GDM1 (cell line): Measurements from ENCODE around the gene COG5.

ENCODE experiments used
- DNase-seq: peaks from one replicate; lab custom pipeline; 2025; lab: John Stamatoyannopoulos, UW

Gene COG5

DNA sequence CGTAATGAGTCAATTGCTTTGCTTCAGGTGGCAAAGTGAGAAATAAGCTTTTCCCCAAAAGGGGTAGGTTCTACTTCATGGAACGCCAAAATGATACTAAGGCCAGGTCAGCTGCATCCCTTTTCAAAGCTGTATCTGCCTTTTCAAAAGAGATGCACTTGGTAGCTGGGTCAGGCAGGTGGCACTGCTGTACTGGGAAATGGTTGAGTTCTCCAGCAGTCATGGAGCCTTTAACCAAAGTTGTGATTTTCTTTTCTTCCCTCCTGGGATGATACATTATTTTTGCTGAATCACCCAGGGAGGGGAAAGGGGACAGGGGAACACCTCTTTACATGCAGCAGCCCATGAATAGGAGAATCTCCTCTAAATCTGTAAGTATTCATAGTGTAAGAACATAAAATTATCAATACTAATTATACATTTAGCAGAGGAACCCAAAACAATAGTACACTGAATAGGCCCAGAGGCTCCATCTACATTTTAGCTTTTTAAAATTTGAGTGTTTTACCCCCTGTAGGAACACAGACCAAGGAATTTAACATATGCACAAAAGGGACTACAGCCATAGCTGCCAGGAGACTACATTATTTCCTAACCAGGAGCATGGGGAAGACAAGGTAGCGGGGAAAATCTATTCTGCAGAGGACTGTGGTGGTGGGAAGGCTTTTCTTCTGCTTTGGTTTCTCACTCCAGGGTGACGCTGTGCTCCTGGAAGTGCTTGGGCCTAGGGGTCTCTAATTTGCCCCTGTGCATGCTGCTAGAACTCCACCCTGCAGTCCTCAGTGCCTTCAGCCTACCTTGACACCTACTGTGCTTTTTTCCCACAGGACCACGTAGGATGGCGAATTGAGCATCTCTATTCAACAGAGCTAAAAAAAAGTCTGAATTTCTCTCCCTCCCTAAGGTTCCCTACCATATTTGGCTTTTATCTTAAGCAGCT, 100.3 kb downstream of the COG5 start:
- DNase-seq: peak; percentile 34

DNA sequence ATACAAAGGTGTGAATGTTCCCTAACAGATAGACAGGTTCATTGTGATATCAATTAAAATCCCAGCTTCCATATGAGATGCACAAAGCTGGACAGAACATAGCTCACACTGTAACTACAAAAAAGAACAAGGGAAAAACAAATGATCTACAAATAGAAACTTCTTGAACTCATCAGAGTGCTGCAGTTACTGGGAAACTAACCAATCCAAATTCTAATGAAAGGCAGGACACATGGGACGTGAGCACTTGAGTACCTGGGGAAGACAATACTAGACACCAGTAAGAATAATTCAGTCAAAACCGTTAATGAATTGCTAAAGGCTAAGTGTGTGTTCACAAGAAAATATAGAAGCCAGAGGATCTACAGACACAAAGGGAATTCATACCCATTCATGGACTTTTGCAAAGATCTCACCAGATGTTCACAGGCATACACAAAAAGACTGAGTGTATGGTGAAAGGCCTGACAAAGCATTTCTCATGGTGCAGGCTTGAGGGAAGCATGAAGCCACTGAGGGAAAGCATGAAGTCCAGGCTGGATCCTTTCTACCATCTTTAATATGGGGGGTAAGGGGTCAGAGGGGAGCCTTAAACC, 101.7 kb downstream of the COG5 start:
- DNase-seq: no peak

DNA sequence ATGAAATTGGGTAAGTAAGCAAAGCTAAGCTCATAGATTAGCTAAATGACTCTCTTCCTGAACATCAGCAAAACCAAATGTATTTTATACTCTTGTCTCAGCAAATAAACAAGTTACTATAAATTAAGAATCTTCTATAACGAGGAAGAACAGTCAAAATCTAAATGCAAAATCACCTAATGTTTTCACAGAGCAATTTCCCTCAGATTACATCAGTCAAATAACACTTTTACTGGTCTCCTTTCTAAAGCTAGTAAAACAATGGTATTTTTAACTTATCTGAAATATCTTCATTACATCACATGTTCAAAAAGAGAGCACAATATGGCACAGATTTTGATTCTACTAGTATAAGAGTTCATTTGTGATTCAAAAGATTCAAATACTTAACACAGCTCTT, 110.3 kb downstream of the COG5 start:
- no peak for DNase-seq

DNA sequence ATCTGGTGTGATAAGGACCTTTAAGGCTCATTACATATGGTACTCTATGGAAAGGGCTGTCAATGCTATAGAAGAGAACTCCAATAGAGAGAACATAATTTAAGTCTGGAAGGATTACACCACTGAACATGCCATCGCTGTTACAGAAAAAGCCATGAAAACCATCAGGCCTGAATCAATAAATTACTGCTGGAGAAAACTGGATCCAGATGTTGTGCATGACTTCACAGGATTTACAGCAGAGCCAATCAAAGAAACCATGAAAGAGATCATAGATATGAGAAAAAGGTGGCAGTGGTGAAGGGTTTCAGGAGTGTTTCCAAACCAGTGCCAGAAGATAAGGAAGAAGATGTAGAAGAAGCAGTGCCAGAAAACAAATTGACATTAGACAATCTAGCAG, 112.8 kb downstream of the COG5 start:
- DNase-seq: no peak

DNA sequence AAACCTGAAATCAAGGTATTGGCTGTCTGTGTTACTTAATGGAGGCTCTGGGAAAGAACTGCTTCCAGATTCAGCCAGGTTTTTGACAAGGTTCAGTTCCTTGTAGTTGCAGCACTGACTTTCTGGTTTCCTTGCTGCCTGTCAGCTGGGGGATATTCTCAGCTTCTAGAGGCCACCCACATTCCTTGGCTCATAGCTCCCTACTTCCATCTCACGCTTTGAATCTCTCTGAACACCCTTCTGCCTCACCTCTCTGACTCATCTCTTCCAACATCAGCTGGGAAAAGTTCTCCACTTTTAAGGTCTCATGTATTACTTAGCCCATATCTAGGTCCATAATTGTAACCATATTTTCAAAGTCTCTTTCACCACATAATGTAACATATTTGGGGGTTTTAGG, 116.7 kb downstream of the COG5 start:
- DNase-seq: no peak

DNA sequence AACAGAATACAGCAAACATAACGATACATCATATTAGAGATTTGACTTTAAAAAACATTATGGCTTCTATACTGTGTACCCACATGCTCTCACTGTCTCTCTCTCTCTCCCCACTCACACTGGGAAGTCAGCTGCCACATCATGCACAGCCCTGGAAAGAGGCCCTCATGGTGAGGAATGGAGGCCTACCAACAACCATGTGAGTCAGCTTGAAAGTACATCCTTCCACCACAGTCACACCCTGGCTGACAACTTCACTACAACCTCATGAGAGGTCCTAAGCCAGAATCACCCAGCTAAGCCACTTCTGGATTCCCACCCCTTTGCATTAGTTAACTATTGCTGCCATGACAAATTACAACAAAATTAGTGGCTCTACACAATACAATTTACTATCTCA, 117.2 kb downstream of the COG5 start:
- DNase-seq: no peak

DNA sequence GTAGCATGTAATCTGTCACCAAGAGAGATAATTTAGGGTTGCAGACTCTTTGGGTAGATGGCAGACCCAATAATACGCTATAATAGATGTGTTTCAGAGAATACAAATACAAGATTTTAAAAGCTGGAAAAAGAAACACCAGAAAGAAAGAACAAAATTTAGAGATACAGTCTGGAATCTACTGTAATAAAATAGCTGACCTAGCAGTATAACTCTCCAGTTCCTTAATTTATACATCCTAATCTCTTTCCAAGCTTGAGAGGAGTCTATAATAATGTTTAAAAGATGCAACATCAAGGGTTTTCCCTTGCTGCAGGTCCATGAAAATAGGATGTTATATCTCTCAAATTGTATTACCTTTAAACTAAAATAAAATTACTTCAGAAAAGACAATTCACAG, 121.0 kb downstream of the COG5 start:
- DNase-seq: no peak

DNA sequence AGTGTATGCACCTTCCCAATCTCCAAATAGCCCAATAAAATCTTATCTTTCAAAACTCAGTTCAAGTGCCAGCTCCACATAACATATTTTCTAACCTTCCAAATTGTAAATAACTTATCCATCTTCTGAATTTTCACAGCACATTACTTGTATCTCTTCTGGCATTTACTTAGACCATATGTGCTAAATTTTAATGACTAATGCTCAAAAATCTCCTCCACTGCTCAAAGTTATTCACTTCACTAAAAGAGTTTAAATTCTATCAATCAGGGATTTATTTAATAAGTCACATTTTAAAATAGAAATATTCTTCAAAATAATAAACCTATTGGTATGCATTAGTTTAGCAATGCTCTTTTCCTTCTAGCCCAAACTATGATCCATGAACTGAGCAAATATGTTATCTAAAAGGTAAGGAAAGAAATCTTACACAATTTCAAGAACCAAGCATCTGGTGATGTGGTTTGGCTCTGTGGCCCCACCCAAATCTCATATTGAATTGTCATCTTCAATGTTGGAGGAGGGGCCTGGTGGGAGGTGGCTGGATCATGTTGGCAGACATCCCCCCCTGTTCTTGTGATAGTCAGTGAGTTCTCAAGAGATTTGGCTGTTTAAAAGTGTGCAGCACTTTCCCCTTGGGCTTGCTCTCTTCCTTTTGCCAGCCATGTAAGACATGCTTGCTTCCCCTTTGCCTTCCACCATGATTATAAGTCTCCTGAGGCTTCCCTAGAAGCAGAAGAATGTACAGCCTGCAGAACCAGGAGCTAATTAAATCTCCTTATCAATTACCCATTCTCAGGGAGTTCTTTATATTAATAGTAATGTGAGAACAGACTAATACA, 121.9 kb downstream of the COG5 start:
- DNase-seq: no peak

DNA sequence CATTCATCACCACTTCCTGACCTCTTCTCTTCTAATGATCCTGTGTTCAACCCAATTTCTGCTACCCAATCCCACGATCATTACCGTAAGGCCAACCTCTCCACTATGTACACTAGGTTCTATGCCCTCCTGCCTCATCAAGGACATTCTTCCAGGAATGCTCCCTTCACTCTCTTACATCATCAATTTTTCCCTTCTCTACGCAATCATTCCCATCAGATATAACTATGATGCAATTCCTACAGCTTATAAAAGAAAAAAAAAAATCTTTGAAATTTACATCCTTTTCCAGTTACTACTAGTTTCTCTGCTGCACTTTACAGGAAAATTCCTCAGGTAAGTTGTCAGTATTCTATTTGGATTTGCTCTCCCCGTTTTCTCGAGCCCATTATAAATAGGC, 124.7 kb downstream of the COG5 start:
- no peak for DNase-seq

DNA sequence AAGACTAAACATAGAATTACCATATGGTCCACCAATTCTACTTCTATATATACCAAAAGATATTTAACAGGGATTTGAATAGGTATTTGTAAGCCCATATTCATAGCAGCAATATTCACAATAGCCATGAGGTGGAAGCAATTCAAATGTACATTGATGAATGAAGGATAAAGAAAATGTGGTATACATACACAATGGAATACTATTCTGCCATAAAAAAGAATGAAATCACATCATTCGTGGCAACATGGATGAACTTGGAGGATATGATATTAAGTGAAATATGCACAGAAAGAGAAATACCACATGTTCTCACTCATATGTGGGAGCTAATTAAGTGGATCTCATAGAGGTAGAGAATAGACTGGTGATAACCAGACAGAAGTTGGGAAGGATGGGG, 128.0 kb downstream of the COG5 start:
- no peak for DNase-seq

DNA sequence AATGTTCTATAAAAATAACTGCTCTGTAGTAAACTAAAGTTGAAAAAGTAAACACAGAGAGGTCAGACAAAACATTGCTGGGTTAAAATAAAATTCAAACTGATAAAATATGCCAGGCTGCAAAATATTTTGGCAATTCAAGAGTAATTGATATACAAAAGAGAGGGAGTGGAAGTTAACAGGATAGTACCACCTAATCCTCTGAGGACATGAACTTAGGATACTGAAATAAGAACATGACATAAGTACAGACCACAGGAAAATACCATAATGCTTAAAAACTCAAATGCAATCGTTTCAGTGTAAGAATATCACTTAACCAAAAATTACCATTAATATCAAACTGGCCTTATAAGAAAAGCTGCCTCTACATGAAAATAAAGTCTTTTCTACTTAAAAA, 131.5 kb downstream of the COG5 start:
- DNase-seq: no peak

DNA sequence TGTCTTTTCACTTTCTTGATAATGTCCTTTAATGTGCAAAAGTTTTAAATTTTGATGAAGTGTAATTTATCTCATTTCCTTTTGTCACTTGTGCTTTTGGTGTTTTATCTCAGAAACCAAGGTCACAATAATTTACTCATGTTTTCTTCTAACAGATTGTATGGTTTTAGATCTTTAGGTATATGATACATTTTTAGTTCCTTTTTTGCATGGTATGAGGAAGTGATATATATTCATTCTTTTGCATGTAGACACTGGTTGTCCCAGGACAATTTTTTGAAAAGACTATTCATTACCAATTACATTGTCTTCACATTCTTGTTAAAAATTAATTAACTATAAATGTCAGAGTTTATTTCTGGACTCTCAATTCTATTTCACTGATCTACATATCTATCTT, 133.7 kb downstream of the COG5 start:
- no peak for DNase-seq

DNA sequence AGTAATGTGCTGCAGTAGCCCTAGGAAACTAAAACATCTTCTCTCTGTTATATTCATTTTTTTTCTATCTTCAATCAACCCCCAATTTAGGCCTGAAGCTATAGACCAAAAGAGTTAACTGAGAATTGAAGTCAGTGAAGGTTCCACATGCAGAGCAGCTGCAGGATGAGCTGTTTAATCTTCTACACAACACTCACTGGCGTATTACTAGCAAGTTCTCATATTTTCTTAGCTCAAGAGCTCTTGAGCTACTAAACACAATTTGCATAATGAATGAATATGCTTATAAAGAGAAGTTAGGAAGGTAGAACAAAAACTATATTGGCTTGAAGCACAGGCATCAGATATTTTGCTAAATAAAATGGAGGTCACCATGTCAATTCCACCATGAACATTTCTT, 135.1 kb downstream of the COG5 start:
- DNase-seq: no peak

DNA sequence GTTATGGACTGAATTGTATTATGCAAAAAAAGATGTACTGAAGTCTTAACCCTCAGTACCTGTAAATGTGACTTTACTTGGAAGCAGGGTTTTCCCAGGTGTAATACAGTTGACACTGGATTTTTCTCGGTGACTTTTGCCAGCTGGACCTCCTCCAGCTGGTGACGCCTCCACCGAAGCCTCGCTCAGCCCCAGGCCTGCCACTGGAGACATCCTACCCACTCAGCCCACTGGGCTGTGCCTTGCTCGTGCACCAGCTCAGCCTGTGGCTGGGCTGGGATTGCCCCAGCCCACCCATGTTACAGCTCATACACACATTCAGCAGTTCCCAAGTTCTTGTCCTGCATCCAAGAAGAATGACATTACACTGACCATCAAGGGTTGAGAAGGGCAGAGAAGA, 136.3 kb downstream of the COG5 start:
- no peak for DNase-seq

DNA sequence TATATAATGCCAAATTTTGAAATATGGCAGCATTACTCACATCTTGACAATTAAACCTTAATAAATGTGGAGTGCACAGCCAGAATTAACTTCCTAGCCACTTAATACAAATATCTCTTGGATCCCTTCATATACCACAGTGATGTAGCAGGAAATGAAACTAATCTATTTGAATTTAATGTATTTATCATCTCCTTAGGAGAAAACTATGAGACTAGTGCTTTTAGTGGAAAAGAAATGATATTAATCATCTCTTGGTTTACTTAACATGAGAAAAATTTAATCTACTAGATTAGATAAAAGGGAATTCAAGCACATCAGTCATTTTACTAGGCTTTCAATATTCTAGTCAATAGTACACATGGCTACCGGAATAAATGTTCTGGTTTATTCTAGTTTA, 149.5 kb downstream of the COG5 start:
- no peak for DNase-seq

DNA sequence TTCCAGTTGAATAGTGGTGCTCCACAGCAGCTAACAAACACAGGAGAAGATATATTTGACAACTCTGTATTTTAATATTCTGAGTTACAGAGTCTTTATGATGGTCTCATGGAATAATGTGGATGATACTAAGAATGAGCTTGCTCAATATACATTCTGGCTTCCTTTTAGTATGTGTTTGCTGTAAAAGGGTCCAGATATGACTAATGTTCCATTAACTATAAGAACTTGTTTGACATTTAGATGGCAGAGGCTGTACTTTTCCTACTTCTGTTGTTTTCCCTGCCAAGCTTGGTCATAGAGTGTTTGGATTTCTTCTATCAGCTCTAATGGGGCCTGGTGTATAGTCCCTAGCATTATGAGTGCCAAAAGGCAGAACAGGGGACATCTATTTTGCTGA, 155.4 kb downstream of the COG5 start:
- no peak for DNase-seq

DNA sequence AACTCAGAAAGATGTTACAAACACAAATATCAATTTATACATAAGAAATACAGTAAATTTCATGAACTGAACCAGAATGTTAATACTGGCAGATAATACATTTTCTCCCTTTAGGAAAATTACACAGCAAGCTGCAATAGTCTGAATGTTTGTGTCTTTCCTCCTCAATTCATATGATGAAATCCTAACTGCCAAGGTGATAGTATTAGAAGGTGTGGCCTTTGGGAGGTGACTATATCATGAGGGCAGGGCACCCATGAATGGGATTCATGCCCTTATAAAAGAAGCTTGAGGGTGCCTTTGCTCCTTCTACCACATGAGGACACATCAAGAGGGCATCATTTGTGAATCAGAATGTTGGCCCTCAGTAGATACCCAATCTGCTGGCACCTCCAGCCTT, 158.2 kb downstream of the COG5 start:
- no peak for DNase-seq

DNA sequence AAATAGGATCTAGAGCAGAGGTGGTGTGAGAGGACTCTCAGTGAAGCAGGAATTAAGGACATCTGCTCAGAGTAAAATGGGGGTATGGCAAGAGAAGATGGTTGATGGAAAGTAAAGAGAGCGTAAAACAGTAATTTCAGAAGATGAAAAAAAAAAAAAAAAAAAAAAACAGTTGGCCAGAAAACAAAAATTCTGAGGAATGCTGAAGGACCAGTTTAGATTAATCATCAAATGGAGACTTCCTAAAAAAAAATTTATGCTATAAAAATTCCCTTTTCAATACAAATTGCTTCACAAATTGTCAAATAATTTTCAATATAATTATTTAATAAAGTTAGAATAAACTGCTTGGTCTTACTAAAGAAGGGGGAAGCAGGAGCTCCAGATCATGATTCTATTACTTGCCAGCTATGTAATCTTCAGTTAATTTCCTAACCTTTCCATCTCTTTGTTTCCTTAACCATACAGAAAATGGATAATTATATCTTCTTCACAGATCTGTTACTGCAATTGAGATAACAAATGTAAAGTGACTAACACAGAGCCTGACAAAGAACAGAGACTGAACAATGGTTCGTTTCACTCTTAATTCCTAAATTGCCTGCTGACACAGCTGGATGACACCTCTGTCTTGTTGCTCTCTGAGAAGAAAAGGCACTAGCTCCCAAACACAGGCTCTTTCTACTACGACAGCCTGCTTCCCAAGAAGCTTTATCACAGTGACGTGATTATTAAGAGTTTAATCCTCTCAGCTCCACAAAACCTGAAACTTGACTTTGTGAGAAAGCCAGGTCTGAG, 158.8 kb downstream of the COG5 start:
- no peak for DNase-seq

DNA sequence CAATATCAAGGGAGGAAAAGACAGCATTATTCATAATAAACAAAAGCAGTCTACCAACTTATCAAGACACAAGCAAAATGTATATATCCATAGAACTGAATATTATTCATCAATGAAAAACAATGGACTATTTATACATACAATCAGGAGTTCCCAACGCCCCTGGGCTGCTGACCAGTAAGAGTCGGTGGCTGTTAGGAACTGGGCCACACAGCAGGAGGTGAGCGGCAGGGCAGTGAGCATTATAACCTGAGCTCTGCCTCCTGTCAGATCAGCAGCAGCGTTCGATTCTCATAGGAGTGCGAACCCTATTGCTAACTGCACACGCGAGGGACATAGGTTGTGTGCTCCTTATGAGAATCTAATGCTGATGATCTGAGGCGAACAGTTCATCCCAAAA, 165.6 kb downstream of the COG5 start:
- DNase-seq: no peak

DNA sequence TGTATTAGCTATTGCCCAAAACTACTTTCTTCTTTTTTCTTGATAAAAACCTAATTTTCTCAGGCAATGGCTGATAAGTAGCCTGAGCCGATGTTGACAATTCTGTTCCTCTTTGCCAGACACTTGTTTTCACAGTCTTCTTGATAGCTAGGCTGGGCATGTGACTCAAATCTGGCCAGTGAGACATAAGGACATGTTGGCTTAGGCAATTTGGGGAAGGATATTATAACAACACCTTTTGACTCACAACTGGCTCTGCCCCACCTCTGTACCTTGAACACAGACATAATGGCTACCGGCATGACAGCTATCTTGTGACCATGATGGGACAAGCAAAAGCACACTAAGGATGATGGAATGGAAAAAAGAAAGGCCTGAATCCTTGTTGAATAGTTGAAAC, 166.7 kb downstream of the COG5 start:
- DNase-seq: no peak

DNA sequence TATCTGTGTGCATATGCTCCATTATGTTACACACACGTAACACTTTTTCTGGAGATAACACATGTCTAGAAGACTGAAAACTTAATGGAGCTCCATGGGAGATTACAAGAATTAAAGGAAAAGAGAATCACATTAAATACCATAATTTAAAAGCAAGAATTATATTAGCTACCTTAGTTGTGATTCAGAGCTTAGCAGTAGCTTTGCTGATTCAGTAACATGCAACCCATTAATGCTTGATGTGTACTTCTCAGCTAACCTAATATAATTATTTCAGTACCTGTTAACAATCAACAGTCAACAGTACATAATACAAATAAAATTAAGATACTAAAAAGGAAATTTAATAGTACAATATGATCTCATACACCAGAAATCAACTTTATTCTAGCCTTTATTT, 167.6 kb downstream of the COG5 start:
- no peak for DNase-seq

DNA sequence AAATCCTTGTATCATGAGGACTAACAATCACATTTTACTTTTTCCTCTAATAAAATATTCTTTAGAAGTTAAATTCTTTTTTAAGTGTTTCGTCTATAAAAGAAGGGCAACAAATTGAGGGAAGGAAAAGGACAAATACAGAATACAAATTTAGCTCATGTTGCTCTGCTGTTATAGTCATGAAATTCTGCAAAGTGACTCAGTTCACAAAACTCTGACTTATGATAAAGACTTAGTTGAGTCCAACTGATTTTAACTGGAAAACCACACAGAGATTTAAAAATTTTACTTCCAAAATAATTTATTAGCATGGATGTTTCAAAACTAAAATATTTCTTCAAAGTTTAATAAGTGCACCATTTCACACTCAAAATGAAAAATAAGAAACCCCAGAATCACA, 168.9 kb downstream of the COG5 start:
- DNase-seq: no peak
